Stimulated activated CD8-positive, alpha-beta memory T cell treated with anti-CD3 and anti-CD28 coated beads, Interleukin-12 subunit alpha, Interleukin-12 subunit beta, amount 100 ng/mL, for 4 hours (primary cell): ENCODE data around the gene FAM90A26.
"Not testable (repeated sequence)": the region's sequence is repeated elsewhere in the genome, so short reads cannot be mapped to it uniquely, and the experiment has no call there.

Source experiments
- DNase-seq: peaks from one replicate; pipeline ENCODE4 v3.0.0-alpha.2; 2020; ENCODE audit warnings: low read depth

Gene FAM90A26

DNA sequence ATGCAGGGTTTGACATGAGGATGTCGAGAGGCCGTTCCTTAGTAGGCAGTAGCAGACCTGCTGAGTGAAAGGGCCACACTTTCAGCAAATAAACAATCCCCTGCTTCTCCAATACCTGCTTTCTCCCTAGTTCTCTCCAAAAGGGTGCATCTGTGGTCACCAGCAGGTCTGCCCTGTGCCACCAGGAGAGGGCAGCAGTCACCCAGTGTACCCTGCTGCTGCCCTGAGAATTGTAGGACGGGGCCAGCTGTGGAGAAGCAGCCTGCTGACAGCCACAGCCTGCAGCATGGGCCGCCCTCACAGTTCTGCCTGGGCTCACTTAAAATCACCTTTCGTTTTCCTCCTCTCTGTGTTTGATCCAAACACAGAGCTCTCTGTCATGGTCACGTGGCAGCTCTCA is 11.8 kb upstream of the FAM90A26 start:
- DNase-seq = not testable (repeated sequence)

- not testable (repeated sequence) for DNase-seq
Observed at GRCh38 chr4:9160046-9160445, 10.2 kb upstream of the FAM90A26 start.

DNA sequence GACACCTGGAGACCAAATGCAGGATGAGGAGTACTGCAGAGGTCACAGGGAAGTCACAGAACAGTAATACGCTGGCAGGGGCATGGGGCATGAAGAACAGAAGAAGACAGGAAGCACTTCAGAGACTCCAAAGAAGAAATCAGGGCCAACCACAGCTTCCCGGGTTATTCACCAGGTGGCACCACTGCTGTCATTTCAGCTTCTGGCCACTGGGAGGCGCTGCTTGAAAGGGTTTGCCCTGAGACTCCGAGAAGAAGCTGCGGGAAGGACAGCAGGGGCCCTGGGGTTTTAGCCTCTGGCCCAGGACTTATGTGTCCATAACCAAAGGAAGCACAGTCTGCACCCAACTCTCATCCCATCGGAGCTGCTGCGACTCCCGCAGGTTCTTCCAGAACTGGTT is 4.2 kb upstream of the FAM90A26 start:
- DNase-seq = not testable (repeated sequence)

DNA sequence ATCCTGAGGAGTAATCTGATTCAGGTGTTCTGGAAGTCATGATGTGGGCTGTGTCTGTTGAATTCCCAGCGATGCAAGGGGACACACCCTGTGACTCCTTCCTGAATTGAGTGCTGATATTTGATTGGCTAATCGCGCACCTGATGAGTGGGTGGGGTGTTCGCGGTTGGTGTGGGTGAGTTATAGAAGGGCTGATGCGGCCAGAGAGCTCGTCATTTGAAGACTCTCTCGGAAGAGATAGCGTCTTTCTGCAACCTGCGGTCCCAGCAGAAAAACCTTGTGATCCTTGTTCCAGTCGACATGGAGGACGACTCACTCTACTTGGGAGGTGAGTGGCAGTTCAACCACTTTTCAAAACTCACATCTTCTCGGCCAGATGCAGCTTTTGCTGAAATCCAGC is 40.1 kb downstream of the FAM90A26 start, which contains the start of gene USP17L10:
USP17L10 (plus strand) TSS at position 301 of the 400 bp plus-strand sequence; CDS start at position 301, 0 bp downstream.
- DNase-seq = not testable (repeated sequence)

- DNase-seq = not testable (repeated sequence)
Observed at GRCh38 chr4:9214701-9215100, 44.5 kb downstream of the FAM90A26 start.

DNA sequence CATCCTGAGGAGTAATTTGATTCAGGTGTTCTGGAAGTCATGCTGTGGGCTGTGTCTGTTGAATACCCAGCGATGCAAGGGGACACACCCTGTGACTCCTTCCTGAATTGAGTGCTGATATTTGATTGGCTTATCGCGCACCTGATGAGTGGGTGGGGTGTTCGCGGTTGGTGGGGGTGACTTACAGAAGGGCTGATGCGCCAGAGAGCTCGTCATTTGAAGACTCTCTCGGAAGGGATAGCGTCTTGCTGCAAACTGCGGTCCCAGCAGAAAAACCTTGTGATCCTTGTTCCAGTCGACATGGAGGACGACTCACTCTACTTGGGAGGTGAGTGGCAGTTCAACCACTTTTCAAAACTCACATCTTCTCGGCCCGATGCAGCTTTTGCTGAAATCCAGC is 44.9 kb downstream of the FAM90A26 start, which contains the start of gene USP17L11:
USP17L11 (plus strand) TSS at position 301 of the 400 bp plus-strand sequence; CDS start at position 301, 0 bp downstream.
- not testable (repeated sequence) for DNase-seq

DNA sequence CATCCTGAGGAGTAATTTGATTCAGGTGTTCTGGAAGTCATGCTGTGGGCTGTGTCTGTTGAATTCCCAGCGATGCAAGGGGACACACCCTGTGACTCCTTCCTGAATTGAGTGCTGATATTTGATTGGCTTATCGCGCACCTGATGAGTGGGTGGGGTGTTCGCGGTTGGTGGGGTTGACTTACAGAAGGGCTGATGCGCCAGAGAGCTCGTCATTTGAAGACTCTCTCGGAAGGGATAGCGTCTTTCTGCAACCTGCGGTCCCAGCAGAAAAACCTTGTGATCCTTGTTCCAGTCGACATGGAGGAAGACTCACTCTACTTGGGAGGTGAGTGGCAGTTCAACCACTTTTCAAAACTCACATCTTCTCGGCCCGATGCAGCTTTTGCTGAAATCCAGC is 49.6 kb downstream of the FAM90A26 start, which contains the start of gene USP17L12:
USP17L12 (plus strand) TSS at position 301 of the 400 bp plus-strand sequence; CDS start at position 301, 0 bp downstream.
- not testable (repeated sequence) for DNase-seq

- DNase-seq = not testable (repeated sequence)
Observed at GRCh38 chr4:9224596-9224995, 54.4 kb downstream of the FAM90A26 start, which contains the start of gene USP17L13. Gene USP17L13, plus strand, starts transcription at chr4:9224896. Its CDS starts 0 bp downstream, at chr4:9224896.
